ENCODE results near the gene TRNP1.

TRNP1 gene

GRCh38 chr1:27031235-27032118 is 38.0 kb downstream of the TRNP1 start:
- DNase-seq = no peak

- no peak for DNase-seq
Measured at GRCh38 chr1:27032119-27032461, 38.6 kb downstream of the TRNP1 start.

GRCh38 chr1:27033043-27033746 is 39.7 kb downstream of the TRNP1 start:
- DNase-seq = no peak

GRCh38 chr1:27035344-27035743 is 41.9 kb downstream of the TRNP1 start:
- DNase-seq = no peak

- no peak for DNase-seq
Measured at GRCh38 chr1:27036718-27037117, 43.2 kb downstream of the TRNP1 start.

GRCh38 chr1:27037518-27037917 is 44.0 kb downstream of the TRNP1 start:
- DNase-seq = peak; percentile 39

GRCh38 chr1:27038020-27038419 is 44.5 kb downstream of the TRNP1 start:
- DNase-seq = no peak

GRCh38 chr1:27042670-27043069 is 49.2 kb downstream of the TRNP1 start:
- DNase-seq = no peak

GRCh38 chr1:27044613-27045151 is 51.2 kb downstream of the TRNP1 start:
- peak; percentile 92 for DNase-seq

GRCh38 chr1:27045973-27046558 is 52.6 kb downstream of the TRNP1 start:
- peak; percentile 73 for DNase-seq

- no peak for DNase-seq
Measured at GRCh38 chr1:27047914-27048313, 54.4 kb downstream of the TRNP1 start.

- no peak for DNase-seq
Measured at GRCh38 chr1:27049100-27049499, 55.6 kb downstream of the TRNP1 start.

GRCh38 chr1:27049607-27050006 is 56.1 kb downstream of the TRNP1 start:
- DNase-seq = peak; percentile 73

Data from RPMI8226 (cell line).